Mucosa of descending colon (tissue), 3 donors: ENCODE results near the gene TTLL7. TPM values are rescaled to one million over a fixed set of nuclear protein-coding genes. Genes with fewer than 3 reads are reported as not detected.

Experiments
- ATAC-seq: fragments of 200-7000 bp; cut with Tn5 transposase; one replicate; pipeline ENCODE4 v1.9.1; 2020; ENCODE audit warnings: mild to moderate bottlenecking, moderate library complexity
- DNase-seq, 3 donors: peaks; one replicate each; pipeline ENCODE4 v3.0.0-alpha.2; 2020
- H3K36me3 ChIP-seq: fragments of 200-600 bp; one replicate; pipeline ENCODE4 v1.8.0; 2021; ENCODE audit warnings: low read depth, mild to moderate bottlenecking
- H3K4me1 ChIP-seq: fragments of 200-600 bp; one replicate; pipeline ENCODE4 v1.8.0; 2021; ENCODE audit warnings: low read depth, mild to moderate bottlenecking
- H3K4me3 ChIP-seq: fragments of 200-600 bp; one replicate; pipeline ENCODE4 v1.8.0; 2021; ENCODE audit warnings: mild to moderate bottlenecking
- H3K9me3 ChIP-seq: fragments of 200-600 bp; one replicate; pipeline ENCODE4 v1.8.0; 2021; ENCODE audit warnings: mild to moderate bottlenecking
- intact Hi-C, 2 donors: fragments of 100-400 bp; cut with DNase I in 1 of 2; cut with micrococcal nuclease in 1 of 2; formaldehyde crosslinking; loops; one replicate each; pipeline versions ENCODE4 v1.11.0 to v1.11.1; 2022; cut with DNase I, micrococcal nuclease
- total RNA-seq, 3 donors: library from RNA; stranded (reverse); fragmentation: NEBNext Ultra II Directional in 2 of 3; extraction: Animal tissue kit (Norgen Biotek cat#: 25700) in 2 of 3; gene quantifications; one replicate each; pipeline versions ENCODE4 v1.2.1 to v1.2.4, GENCODE V29; 2021 to 2023
- TF ChIP-seq, protein P1 (sequence below): fragments of 200-600 bp; IDR thresholded peaks from one replicate; pipeline ENCODE4 v1.8.0; 2022; ENCODE audit warnings: antibody characterized with exemption, mild to moderate bottlenecking
- donor health status: DM: no; HTN: no; CAD: no; lungs with moderate emphysema.
- donor health status: DM: no; HTN: no; CAD: no.
- donor health status: DM: no; HTN: yes; CAD: no.

The TTLL7 gene
- total RNA-seq, 3 donors from 2014 or later, result 3.3 to 21.0 (median 3.8) TPM

GRCh38 chr1:83950106-83950661, 48.7 kb downstream of the TTLL7 start:
- Histone ChIP-seq H3K4me1 (no peaks in the 10 kb centered on the region), H3K36me3 (no peaks in the 10 kb centered on the region), H3K9me3 (no peaks in the 10 kb centered on the region), H3K4me3 (no peak overlapping the region)
- TF ChIP-seq, protein P1, sequence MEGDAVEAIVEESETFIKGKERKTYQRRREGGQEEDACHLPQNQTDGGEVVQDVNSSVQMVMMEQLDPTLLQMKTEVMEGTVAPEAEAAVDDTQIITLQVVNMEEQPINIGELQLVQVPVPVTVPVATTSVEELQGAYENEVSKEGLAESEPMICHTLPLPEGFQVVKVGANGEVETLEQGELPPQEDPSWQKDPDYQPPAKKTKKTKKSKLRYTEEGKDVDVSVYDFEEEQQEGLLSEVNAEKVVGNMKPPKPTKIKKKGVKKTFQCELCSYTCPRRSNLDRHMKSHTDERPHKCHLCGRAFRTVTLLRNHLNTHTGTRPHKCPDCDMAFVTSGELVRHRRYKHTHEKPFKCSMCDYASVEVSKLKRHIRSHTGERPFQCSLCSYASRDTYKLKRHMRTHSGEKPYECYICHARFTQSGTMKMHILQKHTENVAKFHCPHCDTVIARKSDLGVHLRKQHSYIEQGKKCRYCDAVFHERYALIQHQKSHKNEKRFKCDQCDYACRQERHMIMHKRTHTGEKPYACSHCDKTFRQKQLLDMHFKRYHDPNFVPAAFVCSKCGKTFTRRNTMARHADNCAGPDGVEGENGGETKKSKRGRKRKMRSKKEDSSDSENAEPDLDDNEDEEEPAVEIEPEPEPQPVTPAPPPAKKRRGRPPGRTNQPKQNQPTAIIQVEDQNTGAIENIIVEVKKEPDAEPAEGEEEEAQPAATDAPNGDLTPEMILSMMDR, result no peak
- DNase-seq (peak in 1 of 3 donors; percentile 7), ATAC-seq (peak; percentile 84)
- intact Hi-C loops, result no loop called here

- Histone ChIP-seq H3K4me1 (no peaks in the 10 kb centered on the region), H3K9me3 (no peaks in the 10 kb centered on the region), H3K36me3 (no peaks in the 10 kb centered on the region), H3K4me3 (no peak overlapping the region)
- TF ChIP-seq, protein P1, result no peak
- ATAC-seq, result no peak
- no peak for DNase-seq
- intact Hi-C loops, result no loop called here
These were observed 56.0 kb downstream of the TTLL7 start for GRCh38 chr1:83942914-83943313.

DNA sequence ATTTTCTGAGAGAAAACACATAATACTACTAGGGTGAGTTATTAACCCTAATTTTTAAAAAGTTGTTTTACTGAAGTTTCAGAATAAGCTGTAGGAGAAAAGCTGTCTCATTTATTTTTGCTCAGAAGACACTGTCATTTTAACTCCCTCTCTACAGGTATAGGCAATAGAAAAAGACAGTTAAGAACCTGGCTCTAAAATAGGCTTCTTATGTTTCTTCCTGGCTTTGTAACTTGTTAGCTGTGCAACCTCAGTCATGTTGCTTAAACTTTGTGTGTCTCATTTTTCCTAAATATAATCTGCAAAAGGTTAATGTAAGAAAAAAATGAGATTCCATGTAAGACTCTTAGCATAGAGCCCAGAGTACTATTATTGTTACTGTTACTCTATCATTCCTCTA, 64.4 kb downstream of the TTLL7 start:
- Histone ChIP-seq H3K9me3 (no peaks in the 10 kb centered on the region), H3K36me3 (no peaks in the 10 kb centered on the region), H3K4me1 (no peaks in the 10 kb centered on the region), H3K4me3 (no peak overlapping the region)
- DNase-seq (no peak), ATAC-seq (no peak)
- intact Hi-C loops, result loop anchor here in 1 of 2 donors (10.0 kb wide), 1 partner anchor 190 kb away; no protein-coding TSS in a partner anchor
- TF ChIP-seq, protein P1, result no peak

DNA sequence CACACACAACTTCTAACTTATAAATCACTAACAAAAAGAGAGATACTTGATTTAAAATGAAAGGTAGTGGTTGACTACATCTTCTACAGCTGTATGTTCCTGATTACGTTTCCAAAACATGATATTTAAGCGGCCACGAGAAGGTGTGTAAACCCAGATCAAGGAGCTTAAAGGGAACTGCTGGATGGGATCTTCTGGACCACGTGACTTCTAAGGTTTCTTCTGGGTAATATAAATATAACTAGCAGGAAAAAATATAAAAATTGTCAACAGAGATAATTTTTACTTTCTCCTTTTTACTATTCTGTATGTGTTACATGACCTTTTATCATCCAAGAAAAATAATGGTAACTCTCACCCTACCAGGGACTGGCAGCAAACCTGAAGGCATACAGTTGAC, 66.2 kb downstream of the TTLL7 start:
- DNase-seq (no peak), ATAC-seq (no peak)
- Histone ChIP-seq H3K4me3 (no peak overlapping the region), H3K9me3 (no peaks in the 10 kb centered on the region), H3K4me1 (no peaks in the 10 kb centered on the region), H3K36me3 (no peaks in the 10 kb centered on the region)
- TF ChIP-seq, protein P1, result no peak
- intact Hi-C loops, result loop anchor here in 1 of 2 donors (10.0 kb wide), 1 partner anchor 192 kb away; no protein-coding TSS in a partner anchor

DNA sequence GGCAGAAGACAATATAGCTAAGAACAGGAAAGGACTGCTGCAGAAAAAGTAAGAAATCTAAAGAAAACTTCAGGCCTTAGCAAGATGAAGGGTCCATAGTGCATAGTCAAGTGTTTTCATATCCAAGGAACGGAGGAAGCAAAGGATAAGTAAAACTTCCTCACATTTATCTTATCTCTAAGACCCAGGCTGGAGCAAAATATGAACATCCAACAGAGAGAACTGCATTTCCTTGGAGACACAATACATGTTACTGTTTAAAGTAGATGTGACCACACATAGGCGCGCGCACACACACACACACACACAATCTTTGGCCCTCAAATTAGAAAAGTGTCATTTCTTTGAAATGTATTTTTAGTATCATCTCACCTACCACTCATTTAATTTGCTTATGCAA, 66.7 kb downstream of the TTLL7 start:
- no peak for DNase-seq
- H3K9me3 ChIP-seq, result no peaks in the 10 kb centered on the region
- TF ChIP-seq, protein P1, result no peak
- intact Hi-C loops, result loop anchor here in 1 of 2 donors (10.0 kb wide), 1 partner anchor 193 kb away; no protein-coding TSS in a partner anchor
- H3K4me1 ChIP-seq, result no peaks in the 10 kb centered on the region
- no peak overlapping the region for H3K4me3 ChIP-seq
- no peaks in the 10 kb centered on the region for H3K36me3 ChIP-seq
- no peak for ATAC-seq
